NCI-H2196 (cell line): Measurements from ENCODE around the gene SKI.

Experiments
- DNase-seq: peaks from one replicate; lab custom pipeline; 2025; ENCODE audit not compliant: unreplicated experiment; lab: John Stamatoyannopoulos, UW

Gene SKI

GRCh38 chr1:2194319-2194897, 33.7 kb upstream of the SKI start, which contains the start of gene FAAP20:
Gene FAAP20, minus strand, starts transcription at chr1:2194772. Its CDS starts 23 bp downstream, at chr1:2194749.
- DNase-seq, result peak; percentile 71

- peak; percentile 91 for DNase-seq
Measured at GRCh38 chr1:2194898-2195673, 33.0 kb upstream of the SKI start.

GRCh38 chr1:2195785-2196184, 32.3 kb upstream of the SKI start:
- DNase-seq, result no peak

GRCh38 chr1:2196901-2197638, 31.0 kb upstream of the SKI start:
- no peak for DNase-seq

- DNase-seq, result no peak
Measured at GRCh38 chr1:2197707-2198165, 30.4 kb upstream of the SKI start.

- DNase-seq, result peak; percentile 64
Measured at GRCh38 chr1:2198571-2198970, 29.5 kb upstream of the SKI start.

- peak; percentile 88 for DNase-seq
Measured at GRCh38 chr1:2199042-2199810, 28.9 kb upstream of the SKI start.

- DNase-seq, result no peak
Measured at GRCh38 chr1:2200308-2200943, 27.7 kb upstream of the SKI start.

- DNase-seq, result no peak
Measured at GRCh38 chr1:2201062-2201461, 27.1 kb upstream of the SKI start.

GRCh38 chr1:2202008-2202575, 26.0 kb upstream of the SKI start:
- DNase-seq, result no peak

- no peak for DNase-seq
Measured at GRCh38 chr1:2202843-2203601, 25.1 kb upstream of the SKI start.

- DNase-seq, result no peak
Measured at GRCh38 chr1:2203671-2204414, 24.3 kb upstream of the SKI start.

GRCh38 chr1:2204415-2205190, 23.5 kb upstream of the SKI start:
- DNase-seq, result peak; percentile 86

GRCh38 chr1:2205191-2205952, 22.7 kb upstream of the SKI start:
- peak; percentile 86 for DNase-seq

GRCh38 chr1:2206813-2207487, 21.2 kb upstream of the SKI start:
- no peak for DNase-seq

GRCh38 chr1:2208309-2209239, 19.5 kb upstream of the SKI start:
- DNase-seq, result no peak
